GM21825 (cell line): ENCODE data around the gene ZIK1.

Experiments used
- ATAC-seq: cut with Tn5 transposase; IDR thresholded peaks from one replicate; pipeline ENCODE4 v1.9.1; 2021; ENCODE audit warnings: mild to moderate bottlenecking, moderate library complexity; ENCODE audit not compliant: unreplicated experiment

ZIK1 gene

GRCh38 chr19:57583521-57584416, at the start of gene ZIK1:
Gene ZIK1, plus strand, starts transcription at chr19:57584145. Its CDS starts 212 bp downstream, at chr19:57584357.
- peak; percentile 67 for ATAC-seq

DNA sequence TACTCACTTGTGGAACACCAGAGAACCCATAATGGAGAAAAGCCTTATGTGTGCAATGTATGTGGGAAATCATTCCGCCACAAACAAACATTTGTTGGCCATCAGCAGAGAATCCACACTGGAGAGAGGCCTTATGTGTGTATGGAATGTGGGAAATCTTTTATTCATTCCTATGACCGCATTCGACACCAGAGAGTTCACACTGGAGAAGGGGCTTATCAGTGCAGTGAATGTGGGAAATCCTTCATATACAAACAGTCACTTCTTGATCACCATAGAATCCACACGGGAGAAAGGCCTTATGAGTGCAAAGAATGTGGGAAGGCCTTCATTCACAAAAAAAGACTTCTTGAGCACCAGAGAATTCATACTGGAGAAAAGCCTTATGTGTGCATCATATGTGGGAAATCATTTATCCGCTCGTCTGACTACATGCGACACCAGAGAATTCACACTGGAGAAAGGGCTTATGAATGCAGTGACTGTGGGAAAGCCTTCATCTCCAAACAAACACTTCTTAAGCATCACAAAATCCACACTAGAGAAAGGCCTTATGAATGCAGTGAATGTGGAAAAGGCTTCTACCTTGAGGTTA, 45.9 kb upstream of the ZIK1 start:
- ATAC-seq: no peak

DNA sequence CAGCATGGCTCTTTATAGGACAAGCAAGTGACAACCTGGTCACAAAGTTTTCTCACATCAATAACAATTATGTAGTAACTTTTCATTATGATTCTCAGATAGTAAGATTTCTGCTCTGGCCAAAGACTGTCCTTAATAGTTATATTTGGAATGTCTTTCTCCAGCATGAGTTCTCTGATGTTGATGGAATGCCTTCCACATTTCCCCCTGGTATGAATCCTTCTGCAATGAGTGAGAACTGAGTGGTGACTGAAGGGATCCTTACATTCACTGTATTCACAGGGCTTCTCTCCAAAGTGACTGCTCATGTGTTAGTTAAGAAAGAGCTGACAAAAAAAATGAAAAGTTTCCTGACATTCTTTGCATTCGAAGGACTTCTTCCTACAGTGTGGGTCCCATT, 37.4 kb upstream of the ZIK1 start:
- ATAC-seq: no peak

DNA sequence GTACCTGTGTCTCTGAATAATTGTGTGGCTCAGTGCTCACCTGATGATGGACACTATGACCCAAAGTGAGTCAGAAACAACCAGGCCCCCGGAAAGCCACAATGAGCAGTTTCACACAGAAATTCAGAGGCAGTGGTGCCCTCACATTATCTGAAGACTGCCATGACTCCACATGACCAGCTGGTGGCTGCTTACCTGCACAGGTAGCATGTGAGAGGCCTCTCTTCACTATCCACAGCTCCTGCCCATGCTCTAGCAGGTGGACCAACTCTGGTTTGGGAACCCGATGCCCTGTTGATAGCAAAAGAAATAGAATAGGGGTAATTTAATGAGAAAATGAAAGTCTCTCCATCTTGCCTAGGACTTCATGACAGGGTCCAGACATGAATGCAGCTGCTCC, 31.5 kb upstream of the ZIK1 start:
- no peak for ATAC-seq

GRCh38 chr19:57557659-57558058, 26.3 kb upstream of the ZIK1 start:
- ATAC-seq: no peak

GRCh38 chr19:57558525-57558924, 25.4 kb upstream of the ZIK1 start:
- ATAC-seq: no peak

- ATAC-seq: peak; percentile 30
These were observed 24.9 kb upstream of the ZIK1 start for GRCh38 chr19:57559008-57559403.

DNA sequence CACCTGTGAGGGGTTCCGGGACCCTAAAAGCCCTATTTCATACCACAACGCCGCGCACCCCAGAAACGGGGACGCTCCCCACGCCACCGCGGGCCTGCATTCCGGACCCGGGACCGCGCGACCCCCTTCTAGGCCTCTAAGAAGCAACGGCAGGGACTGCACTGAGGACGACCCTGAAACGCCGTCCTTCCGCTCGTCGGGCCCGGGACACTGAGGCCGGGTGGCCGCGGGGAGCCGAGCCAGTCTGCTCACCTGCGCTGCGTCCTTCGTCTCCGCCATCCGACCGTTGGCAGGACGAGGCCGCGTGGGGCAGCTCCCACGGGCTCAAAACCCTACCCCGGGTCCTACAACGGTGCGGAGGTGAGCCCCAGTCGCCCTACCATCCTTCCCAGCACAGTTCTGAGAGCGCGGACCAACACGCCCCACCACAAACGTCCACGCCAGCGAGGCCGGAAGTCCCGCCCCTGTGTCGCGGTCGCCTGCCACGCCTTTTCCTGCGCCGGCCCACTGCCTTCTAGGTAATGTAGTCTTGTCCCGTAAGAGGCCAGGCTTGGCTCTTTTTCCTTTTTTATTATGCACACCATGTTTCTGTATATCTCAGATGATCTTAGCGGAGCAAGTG, 24.4 kb upstream of the ZIK1 start, which contains the start of gene ZNF550:
Gene ZNF550 (minus strand): TSS at position 460 of the 622 bp plus-strand sequence. CDS start 181 bp downstream, at position 279.
- ATAC-seq: peak; percentile 96

GRCh38 chr19:57560049-57560491, 23.9 kb upstream of the ZIK1 start:
- no peak for ATAC-seq

GRCh38 chr19:57563547-57563946, 20.4 kb upstream of the ZIK1 start:
- ATAC-seq: no peak

- ATAC-seq: no peak
These were observed 17.3 kb upstream of the ZIK1 start for GRCh38 chr19:57566396-57567265.

GRCh38 chr19:57570707-57571106, 13.2 kb upstream of the ZIK1 start:
- ATAC-seq: no peak

- ATAC-seq: no peak
These were observed 11.5 kb upstream of the ZIK1 start for GRCh38 chr19:57572415-57572947.

GRCh38 chr19:57576661-57577060, 7.3 kb upstream of the ZIK1 start:
- no peak for ATAC-seq

- ATAC-seq: peak; percentile 90
These were observed 5.3 kb upstream of the ZIK1 start, which contains the start of gene ZNF416 for GRCh38 chr19:57578487-57579205. Gene ZNF416, minus strand, starts transcription at chr19:57578911. Its CDS starts 207 bp downstream, at chr19:57578704.

DNA sequence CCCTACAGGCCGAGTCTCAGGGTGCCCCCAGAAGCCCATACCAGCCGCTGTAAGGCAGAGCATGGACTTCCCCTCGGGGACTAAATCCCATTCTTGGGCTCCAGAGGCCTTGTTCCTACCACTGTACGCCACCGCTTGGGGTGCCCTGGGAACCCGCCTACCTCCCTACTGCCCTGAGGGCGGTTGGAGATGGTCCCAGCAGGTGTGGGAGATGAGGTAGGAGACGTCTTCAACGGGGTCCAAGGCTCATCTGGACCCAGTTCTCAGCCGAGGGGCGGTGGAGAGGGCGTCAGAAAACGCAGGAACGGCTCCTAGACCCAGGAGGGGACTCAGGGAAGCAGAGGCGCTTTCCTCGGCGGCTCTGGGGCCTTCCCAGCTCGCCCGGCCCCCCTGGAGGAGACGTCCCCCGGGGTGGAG, 833 bp upstream of the ZIK1 start:
- ATAC-seq: no peak

GRCh38 chr19:57587529-57587928, 3.6 kb downstream of the ZIK1 start:
- ATAC-seq: no peak

DNA sequence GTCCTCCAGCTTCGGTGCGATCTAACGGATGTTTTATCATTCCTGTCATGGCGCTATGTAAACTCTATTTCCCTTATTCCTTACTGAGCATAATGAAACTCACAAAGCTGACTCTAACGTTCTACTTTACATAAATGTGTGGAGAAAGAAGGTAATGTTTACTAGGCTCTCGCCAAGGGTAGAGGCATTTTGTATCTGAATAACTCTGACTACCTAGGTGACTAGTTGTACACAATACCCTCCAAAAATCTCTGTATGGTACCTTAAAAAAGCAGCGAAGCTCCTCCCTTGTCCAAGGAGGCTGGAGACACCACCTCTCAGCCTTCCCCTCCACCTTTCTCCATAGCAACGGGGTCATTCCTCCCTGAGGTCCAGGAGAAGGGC, 15.4 kb downstream of the ZIK1 start:
- no peak for ATAC-seq

DNA sequence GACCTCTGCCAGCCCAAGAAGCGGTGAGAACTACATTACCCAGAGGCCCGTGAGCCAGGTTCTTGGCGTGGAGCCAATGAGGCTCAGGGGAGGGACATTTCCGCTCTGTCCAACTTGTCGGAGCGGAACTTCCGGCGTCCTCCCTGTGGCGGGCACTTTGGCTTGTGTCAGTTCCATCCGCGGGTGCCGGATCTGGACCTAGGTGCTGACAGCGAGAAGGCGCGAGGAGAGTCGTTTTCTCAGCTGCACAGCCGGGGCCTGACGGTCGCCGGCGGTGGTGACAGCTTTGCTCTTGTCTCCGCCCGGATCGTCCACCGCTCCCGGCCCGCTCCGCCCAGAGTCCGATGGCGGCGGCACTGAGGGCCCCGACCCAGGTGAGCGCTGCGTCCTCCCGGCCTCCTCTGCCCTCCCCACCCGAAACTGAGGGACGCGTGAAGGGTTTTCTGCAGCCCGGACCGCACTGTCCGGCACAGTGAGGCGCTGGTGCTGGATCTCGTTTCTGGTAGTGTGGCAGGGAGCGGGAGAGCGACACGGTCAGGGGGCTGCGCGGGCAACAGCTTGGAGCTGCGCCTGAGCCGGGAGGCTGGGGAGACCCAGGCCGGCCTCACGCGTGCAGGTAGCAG, 15.9 kb downstream of the ZIK1 start, which contains the start of gene ZNF530:
Gene ZNF530 (plus strand): TSS at position 125 of the 623 bp plus-strand sequence. CDS start 4,461 bp downstream, outside the sequence.
- ATAC-seq: peak; percentile 98
